Neural cell (in vitro differentiated cells): ENCODE data around the gene AGMAT. TPM values are rescaled to one million over a fixed set of nuclear protein-coding genes. Genes with fewer than 3 reads are reported as not detected.
A peak's percentile ranks its signal among the peaks of the same experiment; 100 is the strongest.

ENCODE experiments used
- H2AFZ ChIP-seq: fragments of 200-600, 300-800 bp; sonication (generic), shearing (Covaris generic); 2 replicates; pipeline ENCODE4 v1.6.0; 2014; ENCODE audit warnings: low read depth, mild to moderate bottlenecking, antibody characterized with exemption, low read length, moderate library complexity
- H3F3A ChIP-seq: fragments of 200-600 bp; shearing (Covaris generic); 2 replicates; pipeline ENCODE4 v1.6.1; 2016; ENCODE audit warnings: mild to moderate bottlenecking, moderate library complexity, mixed read lengths, antibody characterized with exemption, low read length; ENCODE audit not compliant: insufficient read depth, poor library complexity, severe bottlenecking
- H3K27ac ChIP-seq: fragments of 200-600, 300-800 bp; sonication (generic), shearing (Covaris generic); 2 replicates; pipeline ENCODE4 v1.5.1; 2014; ENCODE audit warnings: mild to moderate bottlenecking, low read length, moderate library complexity
- H3K27me3 ChIP-seq: fragments of 300-800, 200-600 bp; sonication (generic), shearing (Covaris generic); 2 replicates; pipeline ENCODE4 v1.6.0; 2014; ENCODE audit warnings: mild to moderate bottlenecking, low read depth, low read length, moderate library complexity; ENCODE audit not compliant: insufficient read depth
- H3K36me3 ChIP-seq: fragments of 300-800, 200-600 bp; sonication (generic), shearing (Covaris generic); 2 replicates; pipeline ENCODE4 v1.5.1; 2014; ENCODE audit warnings: mild to moderate bottlenecking, antibody characterized with exemption, low read length, moderate library complexity; ENCODE audit not compliant: insufficient read depth
- H3K4me2 ChIP-seq: fragments of 300-800, 200-600 bp; sonication (generic), shearing (Covaris generic); 2 replicates; pipeline ENCODE4 v1.6.0; 2014; ENCODE audit warnings: mild to moderate bottlenecking, low read length
- H3K4me3 ChIP-seq: fragments of 300-800, 200-600 bp; sonication (generic), shearing (Covaris generic); 2 replicates; pipeline ENCODE4 v1.5.1; 2014; ENCODE audit warnings: mild to moderate bottlenecking, low read length, moderate library complexity
- H3K79me2 ChIP-seq: fragments of 200-600 bp; shearing (Covaris generic); replicated peaks from 2 replicates; pipeline ENCODE4 v1.6.0; 2014; ENCODE audit warnings: mild to moderate bottlenecking, low read length, moderate library complexity; ENCODE audit not compliant: insufficient read depth
- H3K9ac ChIP-seq: fragments of 300-800, 200-600 bp; sonication (generic), shearing (Covaris generic); 2 replicates; pipeline ENCODE4 v1.6.1; 2016; ENCODE audit warnings: mild to moderate bottlenecking, low read length, mixed read lengths
- H3K9me2 ChIP-seq: fragments of 200-600 bp; shearing (Covaris generic); 2 replicates; pipeline ENCODE4 v1.6.1; 2016; ENCODE audit warnings: mild to moderate bottlenecking, low read length, mixed read lengths; ENCODE audit not compliant: insufficient read depth
- H3K9me3 ChIP-seq: fragments of 200-600, 300-800 bp; sonication (generic), shearing (Covaris generic); 2 replicates; pipeline ENCODE4 v1.6.1; 2016; ENCODE audit warnings: mild to moderate bottlenecking, mixed run types, low read length, moderate library complexity, mixed read lengths
- H4K20me1 ChIP-seq: fragments of 200-600 bp; shearing (Covaris generic); 2 replicates; pipeline ENCODE4 v1.6.1; 2016; ENCODE audit warnings: mild to moderate bottlenecking, mixed run types; ENCODE audit not compliant: insufficient read depth
- CTCF ChIP-seq: fragments of 450-650 bp; IDR thresholded peaks from 2 replicates; pipeline ENCODE4 v1.5.1; 2014; ENCODE audit warnings: antibody characterized with exemption, mild to moderate bottlenecking, moderate library complexity; ENCODE audit not compliant: poor library complexity, severe bottlenecking
- EP300 ChIP-seq: fragments of 450-650 bp; conservative IDR thresholded peaks from 2 replicates; pipeline ENCODE4 v1.6.1; 2014; ENCODE audit warnings: antibody characterized with exemption, mild to moderate bottlenecking, moderate library complexity; ENCODE audit not compliant: poor library complexity, severe bottlenecking
- EZH2 ChIP-seq: fragments of 200-600, 300-800 bp; shearing (Covaris generic), sonication (generic); IDR thresholded peaks from 2 replicates; pipeline ENCODE4 v1.6.1; 2014; ENCODE audit warnings: antibody characterized with exemption, low read length, borderline replicate concordance, mild to moderate bottlenecking; ENCODE audit not compliant: insufficient read depth, poor library complexity, severe bottlenecking
- MXI1 ChIP-seq: fragments of 450-650 bp; conservative IDR thresholded peaks from 2 replicates; pipeline ENCODE4 v1.6.1; 2014; ENCODE audit warnings: antibody characterized with exemption, mild to moderate bottlenecking; ENCODE audit not compliant: poor library complexity, severe bottlenecking
- POLR2AphosphoS5 ChIP-seq: IDR thresholded peaks from 2 replicates; pipeline ENCODE4 v1.6.1; 2012
- RAD21 ChIP-seq: fragments of 450-650 bp; conservative IDR thresholded peaks from 2 replicates; pipeline ENCODE4 v1.6.1; 2014; ENCODE audit warnings: antibody characterized with exemption, mild to moderate bottlenecking, moderate library complexity
- REST ChIP-seq: IDR thresholded peaks from 2 replicates; pipeline ENCODE4 v1.6.1; 2012; ENCODE audit warnings: borderline replicate concordance
- SMC3 ChIP-seq: fragments of 450-650 bp; conservative IDR thresholded peaks from 2 replicates; pipeline ENCODE4 v1.6.1; 2014; ENCODE audit warnings: antibody characterized with exemption, mild to moderate bottlenecking, moderate library complexity; ENCODE audit not compliant: poor library complexity
- TAF1 ChIP-seq: IDR thresholded peaks from 2 replicates; pipeline ENCODE4 v1.6.1; 2012; ENCODE audit warnings: low read depth
- polyA plus RNA-seq: library from polyadenylated mRNA; depleted of rRNA; stranded (reverse); fragments of >200 nt; gene quantifications from 2 replicates; pipeline ENCODE4 v1.2.3, GENCODE V29; 2014

The AGMAT gene
- polyA plus RNA-seq, 1 donor from 2014 or later = not detected

- Histone ChIP-seq H4K20me1 (no peaks in the 10 kb centered on the region), H2AFZ (peak overlapping the region; percentile 65), H3K27ac (peak overlapping the region; percentile 74)
These were observed 33.3 kb upstream of the AGMAT start for GRCh38 chr1:15618077-15618654.

More at GRCh38 chr1:15618077-15618654, 33.3 kb upstream of the AGMAT start:
- Histone ChIP-seq H3K9ac (peak overlapping the region; percentile 81), H3K9me3 (no peaks in the 10 kb centered on the region), H3K27me3 (no peaks in the 10 kb centered on the region), H3K79me2 (peaks cover 39% of the 10 kb centered on the region), H3K9me2 (no peaks in the 10 kb centered on the region), H3F3A (no peaks in the 10 kb centered on the region), H3K4me2 (peak overlapping the region; percentile 90), H3K36me3 (no peaks in the 10 kb centered on the region), H3K4me3 (peak overlapping the region; percentile 99)
- TF ChIP-seq RAD21 (no peak), CTCF (no peak), TAF1 (no peak), REST (no peak), MXI1 (no peak), SMC3 (no peak), POLR2AphosphoS5 (no peak), EP300 (no peak), EZH2 (no peak)
